A549 (cell line): ENCODE results near the gene POLR1C. TPM values are rescaled to one million over a fixed set of nuclear protein-coding genes. Genes with fewer than 3 reads are reported as not detected.

Experiments
- ATAC-seq, 2 experiments: fragments of 200-7000 bp in 1 of 2; fragments of >200 bp in 1 of 2; cut with Nextera tagmentation in 1 of 2; cut with Tn5 transposase in 1 of 2; 3 replicates each; pipeline versions ENCODE4 v1.8.0 to v1.9.1; 2018 to 2020; ENCODE audit warnings: mild to moderate bottlenecking in 1 of 2, moderate library complexity in 1 of 2
- CTCF ChIA-PET: fragments of 300-600 bp; sonication (Branson Sonifier 250); formaldehyde crosslinking; extraction: SDS; loops from one replicate; lab custom pipeline; 2021; ENCODE audit warnings: antibody characterized with exemption, inconsistent platforms; lab: Yijun Ruan, JAX
- POLR2A ChIA-PET: fragments of 350-600 bp; formaldehyde crosslinking; extraction: SDS; loops from one replicate; lab custom pipeline; 2021; ENCODE audit warnings: antibody characterized with exemption, inconsistent platforms; lab: Yijun Ruan, JAX
- DNase-seq, 2 experiments: peaks; one replicate each; pipeline versions ENCODE4 v3.0.0 to v3.0.0-alpha.2; 2011 to 2016; ENCODE audit warnings: low read depth in 1 of 2, low spot score in 1 of 2
- FAIRE-seq: peaks from 2 replicates; lab custom pipeline; 2011; peaks lifted over from hg19 to GRCh38; lab: Jason Lieb, UNC
- H3K27ac ChIP-seq, 2 experiments: fragments of >200 bp; sonication (Bioruptor Twin); formaldehyde crosslinking; 3 replicates each; pipeline ENCODE4 v1.5.1; 2016 to 2017
- H3K4me1 ChIP-seq: fragments of >200 bp; sonication (Bioruptor Twin); formaldehyde crosslinking; 3 replicates; pipeline ENCODE4 v1.6.1; 2016
- H3K4me2 ChIP-seq: fragments of >200 bp; sonication (Bioruptor Twin); formaldehyde crosslinking; 3 replicates; pipeline ENCODE4 v1.6.1; 2016
- H3K4me3 ChIP-seq: fragments of >200 bp; sonication (Bioruptor Twin); formaldehyde crosslinking; 3 replicates; pipeline ENCODE4 v1.5.1; 2016
- H3K9me3 ChIP-seq: fragments of >200 bp; sonication (Bioruptor Twin); formaldehyde crosslinking; 3 replicates; pipeline ENCODE4 v1.6.1; 2016
- CBX2 ChIP-seq: fragments of 200-600 bp; sonication (generic); IDR thresholded peaks from 2 replicates; pipeline ENCODE4 v1.6.1; 2016; ENCODE audit warnings: low read depth, mild to moderate bottlenecking, borderline replicate concordance
- CEBPB ChIP-seq, 2 experiments: fragments of >200 bp in 1 of 2; sonication (Bioruptor Twin) in 1 of 2; formaldehyde crosslinking in 1 of 2; IDR thresholded peaks; 2 replicates each; pipeline ENCODE4 v1.6.1; 2012 to 2016
- CHD2 ChIP-seq: fragments of 150-350 bp; IDR thresholded peaks from 2 replicates; pipeline ENCODE4 v1.6.1; 2014; ENCODE audit warnings: low read length; ENCODE audit not compliant: partially characterized antibody
- EHF ChIP-seq: fragments of 250-450 bp; sonication (Bioruptor Pico); IDR thresholded peaks from 2 replicates; pipeline ENCODE4 v1.5.0; 2020; ENCODE audit warnings: mild to moderate bottlenecking
- FOXS1 ChIP-seq: fragments of 250-450 bp; sonication (Bioruptor Pico); IDR thresholded peaks from 2 replicates; pipeline ENCODE4 v1.5.0; 2020; ENCODE audit warnings: mild to moderate bottlenecking, moderate library complexity
- GATA3 ChIP-seq: IDR thresholded peaks from 2 replicates; pipeline ENCODE4 v1.6.1; 2012; ENCODE audit warnings: borderline replicate concordance
- HDAC2 ChIP-seq: fragments of 200-600 bp; sonication (generic); IDR thresholded peaks from 2 replicates; pipeline ENCODE4 v1.6.1; 2016
- HEYL ChIP-seq: fragments of 250-450 bp; sonication (Bioruptor Pico); IDR thresholded peaks from 2 replicates; pipeline ENCODE4 v1.8.0; 2021; ENCODE audit warnings: mild to moderate bottlenecking, moderate library complexity
- JUNB ChIP-seq: fragments of >200 bp; sonication (Bioruptor Twin); formaldehyde crosslinking; IDR thresholded peaks from 2 replicates; pipeline ENCODE4 v1.6.1; 2016
- KDM1A ChIP-seq: fragments of 200-600 bp; sonication (generic); IDR thresholded peaks from 2 replicates; pipeline ENCODE4 v1.6.1; 2016; ENCODE audit warnings: low read depth, mild to moderate bottlenecking
- MAZ ChIP-seq: fragments of 150-350 bp; IDR thresholded peaks from 2 replicates; pipeline ENCODE4 v1.6.1; 2014; ENCODE audit warnings: antibody characterized with exemption, low read depth, low read length, borderline replicate concordance
- NR3C1 ChIP-seq: fragments of >200 bp; sonication (Bioruptor Twin); formaldehyde crosslinking; IDR thresholded peaks from 3 replicates; pipeline ENCODE4 v1.6.1; 2017
- PHF8 ChIP-seq: fragments of 200-600 bp; sonication (generic); IDR thresholded peaks from 2 replicates; pipeline ENCODE4 v1.6.1; 2016; ENCODE audit warnings: low read depth, mild to moderate bottlenecking, antibody characterized with exemption, moderate library complexity, borderline replicate concordance
- POLR2A ChIP-seq: IDR thresholded peaks from 2 replicates; pipeline ENCODE4 v1.6.1; 2012; ENCODE audit warnings: mild to moderate bottlenecking, low read length
- RAD21 ChIP-seq, 2 experiments: fragments of >200 bp in 1 of 2; sonication (Bioruptor Twin) in 1 of 2; formaldehyde crosslinking in 1 of 2; IDR thresholded peaks in 1 of 2; conservative IDR thresholded peaks in 1 of 2; 2 replicates in 1 of 2; 3 replicates in 1 of 2; pipeline ENCODE4 v1.6.1; 2012 to 2018; ENCODE audit warnings: inconsistent platforms in 1 of 2
- RCOR1 ChIP-seq: fragments of 150-350 bp; IDR thresholded peaks from 2 replicates; pipeline ENCODE4 v1.6.1; 2014; ENCODE audit warnings: antibody characterized with exemption, low read length, low read depth
- SMC3 ChIP-seq: fragments of >200 bp; sonication (Bioruptor Twin); formaldehyde crosslinking; IDR thresholded peaks from 3 replicates; pipeline ENCODE4 v1.6.1; 2018; ENCODE audit warnings: inconsistent platforms
- ZFP36 ChIP-seq: fragments of 450-650 bp; IDR thresholded peaks from 2 replicates; pipeline ENCODE4 v1.6.1; 2014; ENCODE audit warnings: borderline replicate concordance; ENCODE audit not compliant: partially characterized antibody
- WGBS: methylation state at CpG from one replicate; pipeline ENCODE4 v1.1.6; 2017; ENCODE audit errors: missing lambda C conversion rate; 5-methylcytosine and 5-hydroxymethylcytosine counted together
- polyA plus RNA-seq, 4 experiments: library from polyadenylated mRNA; depleted of rRNA in 3 of 4; stranded (reverse); fragments of >200 nt; fragmentation: RNase III in 1 of 4; extraction: RNeasy Plus Mini Kit Qiagen cat#74134 plus additional on column Dnase treatment in 1 of 4; gene quantifications; 2 replicates in 3 of 4; 3 replicates in 1 of 4; pipeline ENCODE4 v1.2.3, GENCODE V29; 2011 to 2017
- TF ChIP-seq, protein P1 (sequence below): fragments of >200 bp; sonication (Bioruptor Twin); formaldehyde crosslinking; IDR thresholded peaks from 3 replicates; pipeline ENCODE4 v1.5.1; 2016
- TF ChIP-seq, protein P2 (sequence below): fragments of >200 bp; sonication (Bioruptor Twin); formaldehyde crosslinking; IDR thresholded peaks from 3 replicates; pipeline ENCODE4 v1.6.1; 2016
- TF ChIP-seq, protein P3 (sequence below): IDR thresholded peaks from 2 replicates; pipeline ENCODE4 v1.6.1; 2012
- TF ChIP-seq, protein P4 (sequence below): fragments of >200 bp; sonication (Bioruptor Twin); formaldehyde crosslinking; IDR thresholded peaks from 2 replicates; pipeline ENCODE4 v1.6.1; 2016
- TF ChIP-seq, protein P5 (sequence below): fragments of 250-450 bp; sonication (Bioruptor Pico); IDR thresholded peaks from 2 replicates; pipeline ENCODE4 v1.5.0; 2020; ENCODE audit warnings: low read depth, mild to moderate bottlenecking, moderate library complexity

Gene POLR1C
- polyA plus RNA-seq, 2 of the 4 experiments (the other 2 are of a cell fraction): 48.5 to 63.1 TPM

DNA sequence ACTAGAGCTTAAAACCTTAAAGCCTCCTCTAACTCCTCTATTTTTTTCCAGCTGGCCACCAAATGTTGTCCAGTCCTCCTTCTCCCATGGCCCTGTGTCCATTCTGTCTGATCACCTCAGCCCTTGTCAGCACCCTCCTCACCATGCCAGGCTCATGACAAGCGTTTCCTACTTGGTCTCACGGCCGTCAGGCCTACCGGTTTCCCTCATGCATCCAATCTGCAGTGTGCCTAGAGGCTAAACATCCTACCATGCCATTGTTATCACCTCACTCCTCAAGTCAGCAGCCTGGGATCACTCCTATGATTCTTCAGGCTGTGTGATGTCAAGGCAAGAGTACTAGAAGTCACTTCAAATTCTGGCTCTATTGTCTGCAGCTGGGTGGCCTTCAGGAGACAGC is 49.1 kb upstream of the POLR1C start:
- 50% methylated on average over 4 of the region's 4 CpGs for WGBS
- TF ChIP-seq HEYL (CRISPR knock-in tag) (no peak), PHF8 (no peak)
- TF ChIP-seq, protein P1, sequence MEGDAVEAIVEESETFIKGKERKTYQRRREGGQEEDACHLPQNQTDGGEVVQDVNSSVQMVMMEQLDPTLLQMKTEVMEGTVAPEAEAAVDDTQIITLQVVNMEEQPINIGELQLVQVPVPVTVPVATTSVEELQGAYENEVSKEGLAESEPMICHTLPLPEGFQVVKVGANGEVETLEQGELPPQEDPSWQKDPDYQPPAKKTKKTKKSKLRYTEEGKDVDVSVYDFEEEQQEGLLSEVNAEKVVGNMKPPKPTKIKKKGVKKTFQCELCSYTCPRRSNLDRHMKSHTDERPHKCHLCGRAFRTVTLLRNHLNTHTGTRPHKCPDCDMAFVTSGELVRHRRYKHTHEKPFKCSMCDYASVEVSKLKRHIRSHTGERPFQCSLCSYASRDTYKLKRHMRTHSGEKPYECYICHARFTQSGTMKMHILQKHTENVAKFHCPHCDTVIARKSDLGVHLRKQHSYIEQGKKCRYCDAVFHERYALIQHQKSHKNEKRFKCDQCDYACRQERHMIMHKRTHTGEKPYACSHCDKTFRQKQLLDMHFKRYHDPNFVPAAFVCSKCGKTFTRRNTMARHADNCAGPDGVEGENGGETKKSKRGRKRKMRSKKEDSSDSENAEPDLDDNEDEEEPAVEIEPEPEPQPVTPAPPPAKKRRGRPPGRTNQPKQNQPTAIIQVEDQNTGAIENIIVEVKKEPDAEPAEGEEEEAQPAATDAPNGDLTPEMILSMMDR: no peak
- TF ChIP-seq, all 56 proteins: peak for 0
- FAIRE-seq (no peak), ATAC-seq (no peak; a peak in 1 of 6 replicates), DNase-seq (no peak)
- POLR2A ChIA-PET: no interaction called here
- Histone ChIP-seq H3K4me2 (no peak overlapping the region), H3K4me3 (no peak overlapping the region), H3K4me1 (no peaks in the 10 kb centered on the region), H3K9me3 (no peaks in the 10 kb centered on the region), H3K27ac (no peak overlapping the region)
- CTCF ChIA-PET: interaction anchor here (0.9 to 1.2 kb wide), 3 partner anchors 9 to 40 kb away, joined by 3 read pairs; no protein-coding TSS in a partner anchor

DNA sequence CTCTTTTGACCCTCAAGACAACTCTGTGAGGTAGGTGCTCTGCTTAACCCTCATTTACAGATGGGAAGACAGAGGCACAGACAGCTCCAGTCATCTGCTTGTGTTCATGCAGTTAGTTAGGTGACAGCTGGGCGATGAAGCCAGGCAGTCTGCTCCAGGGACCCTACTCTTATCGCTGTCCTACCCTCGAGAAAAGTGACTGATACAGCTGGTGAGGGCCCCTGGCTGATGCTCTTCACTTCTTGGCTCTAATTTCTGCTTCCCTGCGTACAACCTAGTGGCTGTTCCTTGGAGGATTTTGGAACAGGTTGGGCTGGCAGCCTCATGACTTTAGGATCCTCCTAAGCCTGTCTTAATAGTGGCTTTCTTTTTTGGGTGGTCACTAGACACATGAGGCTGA is 48.6 kb upstream of the POLR1C start:
- no peak for TF ChIP-seq FOXS1 (CRISPR knock-in tag)
- TF ChIP-seq KDM1A: no peak
- TF ChIP-seq NR3C1: no peak
- DNase-seq (no peak), ATAC-seq (0 out of 6 replicates have a peak, but pooled peaks of 1 of the 2 experiments have one; percentile 42), FAIRE-seq (no peak)
- ChIA-PET CTCF (interaction anchor here (1.1 kb wide), 1 partner anchor 9 kb away, joined by 3 read pairs; no protein-coding TSS in a partner anchor), POLR2A (no interaction called here)
- Histone ChIP-seq H3K4me3 (no peak overlapping the region), H3K9me3 (no peaks in the 10 kb centered on the region), H3K27ac (no peak overlapping the region), H3K4me2 (no peak overlapping the region), H3K4me1 (no peaks in the 10 kb centered on the region)
- 39% methylated on average over 4 of the region's 4 CpGs for WGBS

DNA sequence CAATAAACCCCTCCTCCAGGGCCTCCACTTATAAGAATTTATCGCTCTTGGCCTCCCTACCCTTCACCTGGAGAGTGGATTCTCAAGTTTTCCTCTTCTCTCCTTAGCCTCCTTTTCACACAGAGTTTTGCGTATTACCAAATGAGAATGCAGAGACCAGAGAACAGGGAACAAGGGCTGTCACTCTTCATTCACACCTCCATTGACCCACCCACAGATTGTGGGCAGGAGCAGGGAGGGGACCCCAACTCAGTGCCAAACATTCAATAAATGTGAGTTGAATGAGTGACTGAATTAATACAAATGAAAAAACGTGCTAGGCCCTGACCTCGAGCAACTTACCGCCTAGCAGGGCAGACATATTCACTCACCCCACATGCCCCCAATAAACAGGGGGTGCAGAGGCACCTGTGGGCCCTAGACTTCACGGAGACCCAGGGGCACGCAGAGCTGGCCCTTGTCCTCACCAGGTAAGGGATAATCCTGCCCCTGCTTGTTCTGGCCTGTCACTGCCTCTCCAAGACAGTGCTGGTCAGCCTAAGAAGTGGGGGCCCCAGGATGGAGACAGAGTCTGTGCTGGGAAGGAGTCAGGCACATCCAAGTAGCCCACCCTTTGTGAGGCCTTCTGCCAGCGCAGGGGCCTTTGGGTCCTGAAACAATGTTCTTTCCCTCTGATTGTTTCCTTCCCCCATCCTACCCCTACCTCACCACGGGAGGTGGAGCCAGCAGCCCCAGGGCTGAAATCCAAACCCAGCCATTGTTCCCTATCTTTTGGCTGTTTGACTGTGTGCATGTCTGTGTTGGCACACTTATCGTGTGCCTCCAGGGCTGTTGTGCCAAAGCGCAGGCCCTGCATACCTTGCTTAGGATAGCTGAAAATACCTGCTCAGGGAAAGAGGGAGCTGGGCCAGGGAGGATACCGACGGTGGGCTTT is 47.9 kb upstream of the POLR1C start:
- ChIA-PET CTCF (no interaction called here), POLR2A (no interaction called here)
- H3K4me3 ChIP-seq: no peak overlapping the region
- H3K27ac ChIP-seq: no peak overlapping the region
- peak in 1 of 2 experiments; percentile 31; a peak in 1 of 6 replicates for ATAC-seq
- no peak overlapping the region for H3K4me2 ChIP-seq
- H3K9me3 ChIP-seq: no peaks in the 10 kb centered on the region
- DNase-seq: no peak
- TF ChIP-seq NR3C1 (no peak), HDAC2 (no peak), EHF (CRISPR knock-in tag) (no peak), CHD2 (no peak), POLR2A (no peak), RCOR1 (no peak), CBX2 (no peak), SMC3 (no peak), ZFP36 (no peak), JUNB (no peak), GATA3 (no peak), RAD21 (conservative IDR thresholded peaks at IDR 0.05 in 1 of 2, IDR thresholded peaks at IDR 0.05 in 1 of 2) (no peak), MAZ (no peak), CEBPB (IDR thresholded peaks at IDR 0.05) (no peak)
- TF ChIP-seq, protein P2, sequence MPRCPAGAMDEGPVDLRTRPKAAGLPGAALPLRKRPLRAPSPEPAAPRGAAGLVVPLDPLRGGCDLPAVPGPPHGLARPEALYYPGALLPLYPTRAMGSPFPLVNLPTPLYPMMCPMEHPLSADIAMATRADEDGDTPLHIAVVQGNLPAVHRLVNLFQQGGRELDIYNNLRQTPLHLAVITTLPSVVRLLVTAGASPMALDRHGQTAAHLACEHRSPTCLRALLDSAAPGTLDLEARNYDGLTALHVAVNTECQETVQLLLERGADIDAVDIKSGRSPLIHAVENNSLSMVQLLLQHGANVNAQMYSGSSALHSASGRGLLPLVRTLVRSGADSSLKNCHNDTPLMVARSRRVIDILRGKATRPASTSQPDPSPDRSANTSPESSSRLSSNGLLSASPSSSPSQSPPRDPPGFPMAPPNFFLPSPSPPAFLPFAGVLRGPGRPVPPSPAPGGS: no peak
- TF ChIP-seq, protein P3, sequence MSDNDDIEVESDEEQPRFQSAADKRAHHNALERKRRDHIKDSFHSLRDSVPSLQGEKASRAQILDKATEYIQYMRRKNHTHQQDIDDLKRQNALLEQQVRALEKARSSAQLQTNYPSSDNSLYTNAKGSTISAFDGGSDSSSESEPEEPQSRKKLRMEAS: no peak
- TF ChIP-seq, protein P4, sequence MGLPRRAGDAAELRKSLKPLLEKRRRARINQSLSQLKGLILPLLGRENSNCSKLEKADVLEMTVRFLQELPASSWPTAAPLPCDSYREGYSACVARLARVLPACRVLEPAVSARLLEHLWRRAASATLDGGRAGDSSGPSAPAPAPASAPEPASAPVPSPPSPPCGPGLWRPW: no peak
- TF ChIP-seq, protein P5, sequence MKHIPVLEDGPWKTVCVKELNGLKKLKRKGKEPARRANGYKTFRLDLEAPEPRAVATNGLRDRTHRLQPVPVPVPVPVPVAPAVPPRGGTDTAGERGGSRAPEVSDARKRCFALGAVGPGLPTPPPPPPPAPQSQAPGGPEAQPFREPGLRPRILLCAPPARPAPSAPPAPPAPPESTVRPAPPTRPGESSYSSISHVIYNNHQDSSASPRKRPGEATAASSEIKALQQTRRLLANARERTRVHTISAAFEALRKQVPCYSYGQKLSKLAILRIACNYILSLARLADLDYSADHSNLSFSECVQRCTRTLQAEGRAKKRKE (CRISPR knock-in tag): no peak
- TF ChIP-seq, protein P1: no peak
- no peaks in the 10 kb centered on the region for H3K4me1 ChIP-seq
- 66% methylated on average over 13 of the region's 13 CpGs for WGBS
- FAIRE-seq: no peak
